SJCRH30 (cell line): ENCODE measurements around the gene ANO3. TPM values are rescaled to one million over a fixed set of nuclear protein-coding genes. Genes with fewer than 3 reads are reported as not detected.
A peak's percentile ranks its signal among the peaks of the same experiment; 100 is the strongest.

Experiments
- DNase-seq, 2 experiments: peaks; one replicate each; pipeline ENCODE4 v3.0.0-alpha.2; 2015 to 2020
- H3K27ac ChIP-seq: fragments of 250-450 bp; sonication (Bioruptor Pico); 2 replicates; pipeline ENCODE4 v1.5.1; 2020; ENCODE audit warnings: mild to moderate bottlenecking, moderate library complexity
- H3K27me3 ChIP-seq: fragments of 250-450 bp; sonication (Bioruptor Pico); 2 replicates; pipeline ENCODE4 v1.5.1; 2020; ENCODE audit warnings: mild to moderate bottlenecking, moderate library complexity
- H3K36me3 ChIP-seq: fragments of 250-450 bp; sonication (Bioruptor Pico); 2 replicates; pipeline ENCODE4 v1.5.1; 2020; ENCODE audit warnings: mild to moderate bottlenecking, moderate library complexity
- H3K4me1 ChIP-seq: fragments of 250-450 bp; sonication (Bioruptor Pico); 2 replicates; pipeline ENCODE4 v1.5.1; 2020; ENCODE audit warnings: mild to moderate bottlenecking, moderate library complexity
- H3K4me3 ChIP-seq: fragments of 250-450 bp; sonication (Bioruptor Pico); 2 replicates; pipeline ENCODE4 v1.5.1; 2020; ENCODE audit warnings: mild to moderate bottlenecking, moderate library complexity
- H3K9me3 ChIP-seq: fragments of 250-450 bp; sonication (Bioruptor Pico); replicated peaks from 2 replicates; pipeline ENCODE4 v1.5.1; 2020; ENCODE audit warnings: mild to moderate bottlenecking, moderate library complexity
- total RNA-seq: library from RNA; depleted of rRNA; stranded (reverse); fragments of >200 nt; shearing (Covaris generic); gene quantifications from 2 replicates; pipeline ENCODE4 v1.2.3, GENCODE V29; 2014; rRNA removed

ANO3 gene
- total RNA-seq, 1 experiment from 2014 or later: 0.12 TPM

GRCh38 chr11:26700574-26701235 lies 368.8 kb downstream of the ANO3 start:
- H3K27ac ChIP-seq: no peak overlapping the region
- peaks cover 5% of the 10 kb centered on the region for H3K4me1 ChIP-seq
- peak; percentile 7 to 32 for DNase-seq
- H3K36me3 ChIP-seq: no peaks in the 10 kb centered on the region
- H3K9me3 ChIP-seq: no peaks in the 10 kb centered on the region
- H3K27me3 ChIP-seq: no peaks in the 10 kb centered on the region
- no peak overlapping the region for H3K4me3 ChIP-seq

- Histone ChIP-seq H3K27me3 (no peaks in the 10 kb centered on the region), H3K9me3 (no peaks in the 10 kb centered on the region), H3K27ac (no peak overlapping the region), H3K4me1 (peaks cover 5% of the 10 kb centered on the region), H3K4me3 (no peak overlapping the region), H3K36me3 (no peaks in the 10 kb centered on the region)
- DNase-seq: no peak
These were observed 370.5 kb downstream of the ANO3 start for GRCh38 chr11:26702406-26702805.

- DNase-seq: peak in 1 of 2 experiments; percentile 8
- H3K27ac ChIP-seq: no peak overlapping the region
- no peaks in the 10 kb centered on the region for H3K27me3 ChIP-seq
- H3K4me1 ChIP-seq: peaks cover 5% of the 10 kb centered on the region
- no peak overlapping the region for H3K4me3 ChIP-seq
- H3K9me3 ChIP-seq: no peaks in the 10 kb centered on the region
- H3K36me3 ChIP-seq: no peaks in the 10 kb centered on the region
These were observed 371.7 kb downstream of the ANO3 start for GRCh38 chr11:26703411-26704191.

GRCh38 chr11:26704249-26704648 lies 372.3 kb downstream of the ANO3 start:
- Histone ChIP-seq H3K4me1 (peaks cover 5% of the 10 kb centered on the region), H3K4me3 (no peak overlapping the region), H3K27me3 (no peaks in the 10 kb centered on the region), H3K36me3 (no peaks in the 10 kb centered on the region), H3K27ac (no peak overlapping the region), H3K9me3 (no peaks in the 10 kb centered on the region)
- DNase-seq: no peak

GRCh38 chr11:26706181-26706580 lies 374.3 kb downstream of the ANO3 start:
- H3K4me3 ChIP-seq: no peak overlapping the region
- H3K9me3 ChIP-seq: no peaks in the 10 kb centered on the region
- DNase-seq: no peak
- no peaks in the 10 kb centered on the region for H3K4me1 ChIP-seq
- H3K27me3 ChIP-seq: no peaks in the 10 kb centered on the region
- no peaks in the 10 kb centered on the region for H3K36me3 ChIP-seq
- H3K27ac ChIP-seq: no peak overlapping the region

- Histone ChIP-seq H3K27ac (no peak overlapping the region), H3K9me3 (no peaks in the 10 kb centered on the region), H3K4me3 (no peak overlapping the region), H3K4me1 (no peaks in the 10 kb centered on the region), H3K27me3 (no peaks in the 10 kb centered on the region), H3K36me3 (no peaks in the 10 kb centered on the region)
- no peak for DNase-seq
These were observed 377.0 kb downstream of the ANO3 start for GRCh38 chr11:26708736-26709456.

GRCh38 chr11:26710489-26710888 lies 378.6 kb downstream of the ANO3 start:
- no peak for DNase-seq
- no peaks in the 10 kb centered on the region for H3K27me3 ChIP-seq
- no peak overlapping the region for H3K27ac ChIP-seq

DNA sequence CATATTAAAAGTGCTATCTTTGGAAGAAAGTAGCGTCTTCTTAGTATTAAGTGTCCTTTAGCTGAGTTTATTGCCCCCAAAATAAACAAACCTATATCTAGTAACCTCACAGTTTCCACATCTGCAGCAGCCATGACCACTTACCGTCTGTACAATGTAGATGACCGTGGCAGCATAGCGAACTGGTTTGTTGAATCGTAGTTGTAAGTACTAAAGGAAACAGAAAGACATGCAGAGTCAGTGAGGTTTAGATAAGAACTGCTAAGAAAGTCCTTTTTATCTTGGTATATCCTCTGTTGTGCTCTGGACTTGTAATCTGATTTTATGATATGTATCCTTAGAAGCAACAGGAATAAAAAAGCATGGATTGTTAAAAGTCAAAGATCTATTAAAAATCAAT lies 380.6 kb downstream of the ANO3 start:
- DNase-seq: no peak
- Histone ChIP-seq H3K27me3 (no peaks in the 10 kb centered on the region), H3K9me3 (no peaks in the 10 kb centered on the region), H3K36me3 (no peaks in the 10 kb centered on the region), H3K4me1 (peaks cover 8% of the 10 kb centered on the region; the same call in 1 of the 2 replicates), H3K27ac (no peak overlapping the region), H3K4me3 (no peak overlapping the region)

More at GRCh38 chr11:26710489-26710888, 378.6 kb downstream of the ANO3 start:
- no peak overlapping the region for H3K4me3 ChIP-seq
- H3K4me1 ChIP-seq: peaks cover 8% of the 10 kb centered on the region; the same call in 1 of the 2 replicates
- no peaks in the 10 kb centered on the region for H3K9me3 ChIP-seq
- no peaks in the 10 kb centered on the region for H3K36me3 ChIP-seq

Other genes starting within 250 kb of the ANO3 start
- not detected in 2 replicates for gene MUC15, start 240.1 kb downstream of the ANO3 start, total RNA-seq